ENCODE results near the gene BRAP. TPM values are rescaled to one million over a fixed set of nuclear protein-coding genes. Genes with fewer than 3 reads are reported as not detected.
"Not testable (repeated sequence)": the region's sequence is repeated elsewhere in the genome, so short reads cannot be mapped to it uniquely, and the experiment has no call there.

Gene BRAP
- total RNA-seq, 2 donors from 2014 or later: 20.6 to 22.3 TPM

GRCh38 chr12:111691262-111691661 lies 5.5 kb upstream of the BRAP start:
- Mint-ChIP-seq H3K36me3 (peaks cover 6% of the 10 kb centered on the region), H3K4me1 (ENCODE audit: low read depth in 2 of 2) (peaks cover 9 to 10% of the 10 kb centered on the region in 2 donors), H3K9me3 (no peaks in the 10 kb centered on the region), H3K27ac (no peak overlapping the region), H3K27me3 (no peaks in the 10 kb centered on the region), H3K4me3 (no peak overlapping the region)
- DNase-seq (ENCODE audit: low spot score) (no peak), ATAC-seq (no peak)

GRCh38 chr12:111687952-111688351 lies 2.2 kb upstream of the BRAP start:
- ATAC-seq (no peak), DNase-seq (ENCODE audit: low spot score) (no peak)
- Mint-ChIP-seq H3K36me3 (peaks cover 2% of the 10 kb centered on the region), H3K27ac (no peak overlapping the region), H3K4me1 (ENCODE audit: low read depth in 2 of 2) (peaks cover 24 to 30% of the 10 kb centered on the region in 2 donors), H3K4me3 (no peak overlapping the region), H3K9me3 (no peaks in the 10 kb centered on the region), H3K27me3 (no peaks in the 10 kb centered on the region)

GRCh38 chr12:111687255-111687654 lies 1.5 kb upstream of the BRAP start:
- Mint-ChIP-seq H3K27ac (peak overlapping the region; percentile 87 to 97), H3K36me3 (peaks cover 5% of the 10 kb centered on the region), H3K27me3 (no peaks in the 10 kb centered on the region), H3K4me1 (ENCODE audit: low read depth in 2 of 2) (peaks cover 24 to 29% of the 10 kb centered on the region in 2 donors), H3K9me3 (no peaks in the 10 kb centered on the region), H3K4me3 (peak overlapping the region; percentile 95)
- ATAC-seq (no peak), DNase-seq (ENCODE audit: low spot score) (no peak)

- ATAC-seq: no peak
- Mint-ChIP-seq H3K9me3 (no peaks in the 10 kb centered on the region), H3K27ac (peak overlapping the region; percentile 87 to 97), H3K4me3 (peak overlapping the region; percentile 95), H3K27me3 (no peaks in the 10 kb centered on the region), H3K36me3 (peaks cover 11% of the 10 kb centered on the region), H3K4me1 (ENCODE audit: low read depth in 2 of 2) (peaks cover 24 to 26% of the 10 kb centered on the region in 2 donors)
- DNase-seq (ENCODE audit: low spot score): no peak
Measured at GRCh38 chr12:111686574-111687105, 884 bp upstream of the BRAP start.

DNA sequence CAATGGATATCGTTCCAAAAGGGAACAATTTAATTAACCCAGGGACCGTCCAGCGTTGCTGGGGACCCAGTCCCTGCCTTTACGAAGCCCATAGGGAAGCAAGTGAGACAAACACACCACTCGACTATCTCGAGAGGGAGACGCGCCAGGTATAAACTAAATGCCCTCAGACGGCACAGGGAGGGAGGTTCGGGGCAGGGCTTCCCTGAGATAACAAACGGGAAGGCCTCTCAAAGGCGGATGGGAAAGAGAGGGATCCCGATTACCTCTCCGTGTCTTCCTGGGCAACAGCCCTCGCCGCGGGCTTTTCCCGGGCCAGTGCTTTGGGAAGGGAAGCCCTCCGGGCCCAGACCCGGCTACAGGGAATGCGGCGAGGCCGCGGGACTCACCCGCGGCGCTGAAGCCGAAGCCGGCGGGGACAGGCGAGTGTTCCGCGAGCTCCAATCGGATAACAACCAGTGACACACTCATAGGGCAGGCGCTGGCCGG lies 390 bp downstream of the BRAP start:
- H3K9me3 Mint-ChIP-seq: no peaks in the 10 kb centered on the region
- peak; percentile 4 for ATAC-seq
- H3K4me3 Mint-ChIP-seq: peak overlapping the region; percentile 95
- DNase-seq (ENCODE audit: low spot score): no peak
- H3K27ac Mint-ChIP-seq: peak overlapping the region; percentile 87 to 97
- H3K4me1 Mint-ChIP-seq (ENCODE audit: low read depth in 2 of 2): peaks cover 24 to 26% of the 10 kb centered on the region in 2 donors
- peaks cover 14% of the 10 kb centered on the region for H3K36me3 Mint-ChIP-seq
- H3K27me3 Mint-ChIP-seq: no peaks in the 10 kb centered on the region

GRCh38 chr12:111684485-111685198 lies 1.1 kb downstream of the BRAP start:
- peaks cover 14% of the 10 kb centered on the region for H3K36me3 Mint-ChIP-seq
- ATAC-seq; H3K9me3 Mint-ChIP-seq; DNase-seq (ENCODE audit: low spot score); H3K27me3 Mint-ChIP-seq: not testable (repeated sequence)
- H3K27ac Mint-ChIP-seq: peak overlapping the region; percentile 87 to 97
- H3K4me1 Mint-ChIP-seq (ENCODE audit: low read depth in 2 of 2): peaks cover 24 to 26% of the 10 kb centered on the region in 2 donors
- H3K4me3 Mint-ChIP-seq: peak overlapping the region; percentile 95

DNA sequence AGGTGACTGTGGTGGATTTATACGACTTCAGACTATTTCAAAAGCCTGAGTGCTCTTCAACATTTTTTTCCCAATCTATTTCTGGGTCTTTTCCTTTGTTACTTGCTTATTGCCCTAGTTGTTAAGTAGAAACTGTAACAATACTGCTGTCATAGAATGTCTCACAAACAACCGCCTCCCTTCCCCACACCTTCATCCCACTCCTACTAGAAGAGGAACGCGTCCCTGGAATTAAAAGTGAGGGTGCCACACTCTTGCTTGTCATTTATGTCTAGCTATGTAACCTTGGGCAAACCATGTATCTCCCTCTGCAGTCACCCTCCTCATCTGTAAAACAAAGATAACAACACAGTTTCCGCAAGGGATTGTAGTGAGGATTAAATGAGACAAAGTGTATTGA lies 8.6 kb downstream of the BRAP start:
- H3K9me3 Mint-ChIP-seq: no peaks in the 10 kb centered on the region
- no peaks in the 10 kb centered on the region for H3K4me1 Mint-ChIP-seq (ENCODE audit: low read depth in 2 of 2)
- H3K36me3 Mint-ChIP-seq: peaks cover 16% of the 10 kb centered on the region
- DNase-seq (ENCODE audit: low spot score) (no peak), ATAC-seq (no peak)
- H3K4me3 Mint-ChIP-seq: no peak overlapping the region
- H3K27ac Mint-ChIP-seq: no peak overlapping the region
- no peaks in the 10 kb centered on the region for H3K27me3 Mint-ChIP-seq

DNA sequence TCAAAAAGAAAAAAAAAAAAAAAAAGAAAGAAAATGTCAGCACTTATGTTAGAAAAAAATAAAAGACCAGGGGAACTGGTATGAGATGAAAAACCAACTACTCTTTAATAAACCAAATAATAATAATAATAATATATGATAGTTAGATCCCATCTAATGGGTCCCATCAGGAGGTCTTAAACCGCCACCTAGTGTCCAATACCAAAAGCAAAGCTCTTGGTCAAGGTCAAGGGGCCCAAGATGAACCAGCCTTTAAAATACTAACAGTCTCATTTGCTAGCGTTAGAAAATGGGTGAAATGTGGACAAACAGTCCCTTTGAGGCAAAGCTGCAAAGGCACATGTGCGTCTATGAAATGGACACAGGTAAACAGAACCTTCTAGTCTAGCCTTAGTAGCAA lies 12.3 kb downstream of the BRAP start:
- no peak for ATAC-seq
- Mint-ChIP-seq H3K27ac (no peak overlapping the region), H3K9me3 (no peaks in the 10 kb centered on the region), H3K36me3 (peaks cover 16% of the 10 kb centered on the region), H3K4me1 (ENCODE audit: low read depth in 2 of 2) (peaks cover 0 to 5% of the 10 kb centered on the region in 2 donors), H3K27me3 (no peaks in the 10 kb centered on the region), H3K4me3 (no peak overlapping the region)
- no peak for DNase-seq (ENCODE audit: low spot score)

- DNase-seq (ENCODE audit: low spot score) (no peak), ATAC-seq (no peak)
- H3K9me3 Mint-ChIP-seq: no peaks in the 10 kb centered on the region
- H3K4me3 Mint-ChIP-seq: no peak overlapping the region
- peaks cover 0 to 5% of the 10 kb centered on the region in 2 donors for H3K4me1 Mint-ChIP-seq (ENCODE audit: low read depth in 2 of 2)
- no peak overlapping the region for H3K27ac Mint-ChIP-seq
- peaks cover 16% of the 10 kb centered on the region for H3K36me3 Mint-ChIP-seq
- H3K27me3 Mint-ChIP-seq: no peaks in the 10 kb centered on the region
Measured at GRCh38 chr12:111672822-111673381, 12.9 kb downstream of the BRAP start.

- no peaks in the 10 kb centered on the region for H3K27me3 Mint-ChIP-seq
- no peak overlapping the region for H3K27ac Mint-ChIP-seq
- H3K9me3 Mint-ChIP-seq: no peaks in the 10 kb centered on the region
- peaks cover 5 to 14% of the 10 kb centered on the region in 2 donors for H3K4me1 Mint-ChIP-seq (ENCODE audit: low read depth in 2 of 2)
- no peak overlapping the region for H3K4me3 Mint-ChIP-seq
- ATAC-seq (no peak), DNase-seq (ENCODE audit: low spot score) (no peak)
- peaks cover 26% of the 10 kb centered on the region for H3K36me3 Mint-ChIP-seq
Measured at GRCh38 chr12:111664961-111665865, 20.5 kb downstream of the BRAP start.

- Mint-ChIP-seq H3K4me1 (ENCODE audit: low read depth in 2 of 2) (peaks cover 5 to 10% of the 10 kb centered on the region in 2 donors), H3K36me3 (peaks cover 21% of the 10 kb centered on the region), H3K4me3 (no peak overlapping the region), H3K27me3 (no peaks in the 10 kb centered on the region), H3K9me3 (no peaks in the 10 kb centered on the region), H3K27ac (no peak overlapping the region)
- no peak for DNase-seq (ENCODE audit: low spot score)
- ATAC-seq: no peak
Measured at GRCh38 chr12:111664499-111664898, 21.3 kb downstream of the BRAP start.

DNA sequence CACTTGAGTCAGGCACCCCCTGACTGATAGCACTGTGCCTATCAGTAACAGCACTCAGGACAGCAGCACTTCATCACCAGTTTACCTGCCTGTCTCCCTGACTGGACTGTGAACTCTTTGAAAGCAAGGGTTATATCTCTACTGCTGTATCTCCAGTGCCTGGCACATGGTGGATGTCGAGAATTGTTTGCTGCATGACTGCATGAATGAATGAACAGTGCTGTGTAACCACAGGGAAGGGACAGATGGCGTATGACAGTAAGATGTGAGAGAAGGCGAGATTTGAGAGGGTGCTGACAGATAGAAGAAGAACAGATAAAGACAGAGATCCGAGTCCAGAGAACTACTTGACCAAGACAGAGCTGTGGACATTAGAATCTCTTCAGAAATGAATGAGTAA lies 29.7 kb downstream of the BRAP start:
- Mint-ChIP-seq H3K27ac (no peak overlapping the region), H3K27me3 (no peaks in the 10 kb centered on the region), H3K9me3 (no peaks in the 10 kb centered on the region), H3K36me3 (peaks cover 23% of the 10 kb centered on the region), H3K4me3 (no peak overlapping the region), H3K4me1 (ENCODE audit: low read depth in 2 of 2) (peaks cover 0 to 3% of the 10 kb centered on the region in 2 donors)
- ATAC-seq (no peak), DNase-seq (ENCODE audit: low spot score) (no peak)

- no peaks in the 10 kb centered on the region for H3K9me3 Mint-ChIP-seq
- ATAC-seq: no peak
- no peaks in the 10 kb centered on the region for H3K27me3 Mint-ChIP-seq
- peaks cover 0 to 3% of the 10 kb centered on the region in 2 donors for H3K4me1 Mint-ChIP-seq (ENCODE audit: low read depth in 2 of 2)
- no peak overlapping the region for H3K27ac Mint-ChIP-seq
- DNase-seq (ENCODE audit: low spot score): no peak
- H3K36me3 Mint-ChIP-seq: peaks cover 23% of the 10 kb centered on the region
- no peak overlapping the region for H3K4me3 Mint-ChIP-seq
Measured at GRCh38 chr12:111655356-111655755, 30.4 kb downstream of the BRAP start.

Data from natural killer cell treated with Interleukin-12 subunit alpha and Interleukin-12 subunit beta and Interleukin-15 and Interleukin-18, amount 100 ng/mL, for 72 hours (primary cell).